Measurements from ENCODE around the gene DSTN.
"Not testable (repeated sequence)": the region's sequence is repeated elsewhere in the genome, so short reads cannot be mapped to it uniquely, and the experiment has no call there.

The DSTN gene

GRCh38 chr20:17648791-17649730 lies 79.2 kb downstream of the DSTN start:
- DNase-seq (ENCODE audit: low read depth, low spot score) = no peak

- DNase-seq (ENCODE audit: low read depth, low spot score) = no peak
Measured at GRCh38 chr20:17650301-17651128, 80.6 kb downstream of the DSTN start.

DNA sequence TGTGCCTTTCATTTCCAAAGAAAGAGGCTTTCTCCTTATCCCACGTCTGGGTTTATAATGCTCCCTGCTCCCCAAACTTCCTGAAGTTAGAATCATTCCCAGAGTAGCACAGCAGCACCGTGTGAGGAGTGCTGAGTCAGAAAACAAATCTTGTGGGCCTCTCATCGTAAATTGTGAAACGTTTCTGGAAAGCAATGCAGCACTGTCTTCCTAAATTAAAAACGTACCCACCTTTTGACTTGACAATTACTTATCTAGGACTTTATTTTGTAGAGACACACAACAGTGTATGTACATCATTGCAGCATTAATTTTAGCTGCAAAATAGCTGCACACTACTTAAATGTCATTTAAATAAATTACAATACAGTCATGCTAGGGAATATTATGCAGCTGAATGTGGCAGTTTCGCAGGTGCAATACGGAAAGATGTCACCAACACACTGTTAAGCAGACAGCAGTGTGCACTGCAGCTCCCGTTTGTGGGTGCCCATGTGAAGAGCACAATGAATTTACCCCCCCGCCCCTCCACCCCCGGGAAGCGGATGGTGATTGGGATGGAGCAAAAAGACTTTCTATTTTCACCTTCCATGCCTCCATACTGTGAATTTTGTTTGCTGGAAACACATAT lies 81.4 kb downstream of the DSTN start:
- no peak for DNase-seq (ENCODE audit: low read depth, low spot score)

DNA sequence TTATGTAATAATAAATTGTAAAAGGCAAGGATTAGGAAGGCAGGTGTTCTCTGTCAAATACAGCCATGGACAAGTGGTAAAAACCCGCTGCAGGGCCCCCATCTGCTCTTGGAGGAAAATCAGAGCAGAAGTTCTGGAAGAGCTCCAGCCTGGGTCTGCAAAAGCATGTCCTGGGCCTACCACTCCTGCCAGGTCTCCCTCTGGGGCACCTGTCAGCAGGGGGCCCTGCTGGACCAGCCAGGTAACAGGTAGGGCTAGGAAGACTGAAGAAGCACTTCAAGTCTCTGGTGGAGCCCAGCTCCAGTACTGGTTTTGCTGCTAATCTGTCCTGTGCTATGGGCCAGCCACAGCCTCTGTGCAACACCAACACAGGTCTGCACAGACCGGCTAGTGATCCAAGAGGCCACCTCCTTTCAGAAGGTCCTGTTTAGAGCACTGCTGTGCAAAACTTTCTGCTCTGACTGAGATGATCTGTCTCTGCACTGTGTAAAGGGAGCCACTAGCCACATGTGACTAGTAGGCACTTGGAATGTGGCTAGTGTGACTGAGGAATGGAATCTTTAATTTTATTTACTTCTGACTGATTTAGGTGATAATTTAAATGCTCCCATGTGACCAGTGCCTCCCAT lies 82.0 kb downstream of the DSTN start:
- DNase-seq (ENCODE audit: low read depth, low spot score) = no peak

DNA sequence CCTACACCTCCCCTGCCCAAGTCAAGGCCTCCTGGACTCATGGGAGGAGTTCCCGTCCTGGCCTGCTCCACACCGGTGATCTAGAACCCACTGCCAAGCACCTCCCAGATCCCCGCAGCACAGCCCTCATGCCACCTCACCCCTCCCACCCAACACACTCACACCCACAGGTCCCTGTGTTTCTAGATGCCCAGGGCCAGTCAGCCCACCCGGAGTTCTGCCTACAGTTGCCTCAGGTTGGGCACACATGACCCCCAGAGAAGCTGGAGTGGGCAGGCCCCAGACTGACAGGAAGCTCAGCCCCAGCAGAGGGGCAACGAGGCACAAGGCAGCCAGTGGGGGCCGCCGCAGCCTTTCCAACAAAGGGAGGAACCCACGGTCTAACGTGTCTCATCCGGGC lies 82.5 kb downstream of the DSTN start:
- no peak for DNase-seq (ENCODE audit: low read depth, low spot score)

GRCh38 chr20:17653835-17654648 lies 84.2 kb downstream of the DSTN start:
- DNase-seq (ENCODE audit: low read depth, low spot score) = no peak

GRCh38 chr20:17654649-17655285 lies 84.9 kb downstream of the DSTN start:
- DNase-seq (ENCODE audit: low read depth, low spot score) = no peak

- no peak for DNase-seq (ENCODE audit: low read depth, low spot score)
Measured at GRCh38 chr20:17655286-17655651, 85.4 kb downstream of the DSTN start.

DNA sequence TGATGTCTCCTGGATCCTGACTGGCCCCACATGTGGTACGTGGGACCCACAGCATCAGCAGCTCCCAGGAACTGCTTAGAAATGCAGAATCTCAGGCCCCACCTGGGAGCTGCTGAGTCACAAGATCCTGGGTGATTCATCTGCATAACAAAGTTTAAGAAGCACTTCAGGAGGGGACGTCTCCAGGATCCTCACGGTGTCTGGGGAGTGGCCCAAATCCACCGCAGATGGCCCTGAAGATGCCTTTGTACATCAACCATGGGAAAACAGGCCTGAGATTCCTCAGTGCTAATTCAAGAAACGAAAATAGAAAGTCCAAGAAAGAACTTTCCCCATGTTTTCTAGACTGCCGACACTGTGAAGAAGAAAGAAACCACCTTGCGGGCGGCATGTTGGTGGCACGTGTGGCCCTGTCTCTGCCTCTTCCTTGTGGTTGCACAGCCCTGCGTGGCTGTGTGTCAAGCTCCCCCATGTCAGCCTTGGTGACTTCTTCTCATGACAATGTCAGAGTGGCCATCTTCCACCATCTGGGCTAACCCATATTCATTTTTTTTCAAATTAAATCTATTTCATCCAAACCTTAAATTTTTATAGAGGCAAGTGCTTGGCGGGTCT lies 86.1 kb downstream of the DSTN start:
- no peak for DNase-seq (ENCODE audit: low read depth, low spot score)

DNA sequence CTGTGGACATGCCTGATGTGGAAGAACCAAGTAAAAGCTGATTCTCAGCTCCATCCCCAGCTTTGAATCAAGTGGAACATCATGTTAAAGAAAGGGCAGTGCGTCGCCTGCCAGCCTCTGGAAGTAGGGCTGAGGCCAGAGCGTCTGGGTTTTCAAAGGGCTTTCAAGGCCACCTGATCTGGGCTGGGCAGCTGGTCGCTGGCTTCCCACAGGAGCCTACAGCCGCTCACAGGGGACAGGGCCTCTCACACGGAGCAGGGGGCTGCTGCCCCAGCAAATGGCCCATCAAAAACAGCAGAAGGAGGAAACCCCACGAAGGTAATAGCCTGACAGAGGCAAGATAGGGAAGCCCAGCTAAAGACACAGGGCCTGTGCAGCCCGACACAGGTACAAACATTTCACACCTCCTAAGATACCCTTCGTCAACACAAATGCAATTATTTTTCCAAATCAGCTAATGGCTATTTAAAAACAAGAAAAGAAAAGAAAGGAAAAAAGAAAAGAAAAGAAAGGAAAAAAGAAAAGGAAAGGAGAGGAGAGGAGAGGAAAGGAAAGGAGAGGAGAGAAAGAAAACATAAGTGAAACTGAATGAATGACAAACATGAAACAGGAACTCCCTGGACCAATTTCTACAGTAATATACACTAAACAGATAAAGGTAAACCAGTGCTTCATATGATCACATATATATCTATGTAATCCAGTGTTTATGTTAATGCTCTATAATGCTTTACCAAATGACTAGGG lies 87.4 kb downstream of the DSTN start:
- DNase-seq (ENCODE audit: low read depth, low spot score) = no peak

DNA sequence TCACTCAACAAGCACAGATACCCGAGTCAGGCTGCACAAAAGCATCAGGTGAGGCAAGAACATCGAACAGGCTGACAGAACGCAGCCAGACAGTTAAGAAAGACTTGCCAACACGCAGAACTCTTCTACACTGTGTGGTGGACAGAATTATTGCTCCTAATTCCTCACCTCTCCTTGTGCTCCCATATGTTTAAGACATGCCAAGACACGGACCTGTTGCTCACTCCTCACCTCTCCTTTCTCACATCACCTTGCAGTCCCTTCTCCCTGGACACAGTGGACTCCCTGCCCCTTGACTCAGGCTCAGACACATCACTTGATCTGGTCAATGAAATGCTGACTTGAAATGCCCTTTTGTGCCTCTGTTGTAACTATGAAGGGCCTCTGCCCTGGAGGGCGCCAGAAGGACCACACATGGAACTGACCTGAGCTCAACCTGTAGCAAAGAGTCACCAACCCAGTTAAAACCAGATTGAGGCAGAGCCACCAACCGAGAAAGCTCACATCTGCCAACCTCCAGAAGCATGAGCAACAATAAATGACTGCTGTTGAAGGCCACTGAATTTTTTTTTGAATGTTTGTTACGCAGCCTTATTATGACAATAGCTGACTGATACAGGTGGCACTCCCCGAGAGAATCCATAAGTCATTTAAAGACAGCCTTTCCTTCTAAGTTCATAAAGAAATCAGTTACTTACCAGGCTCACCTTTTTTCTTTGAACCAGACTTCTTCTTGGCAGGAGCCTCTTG lies 88.2 kb downstream of the DSTN start:
- no peak for DNase-seq (ENCODE audit: low read depth, low spot score)

GRCh38 chr20:17658648-17658993 lies 88.7 kb downstream of the DSTN start:
- no peak for DNase-seq (ENCODE audit: low read depth, low spot score)

- DNase-seq (ENCODE audit: low read depth, low spot score) = not testable (repeated sequence)
Measured at GRCh38 chr20:17659344-17659743, 89.5 kb downstream of the DSTN start.
